Measurements from ENCODE around the gene APOA1. TPM values are rescaled to one million over a fixed set of nuclear protein-coding genes. Genes with fewer than 3 reads are reported as not detected.
A peak's percentile ranks its signal among the peaks of the same experiment; 100 is the strongest.

The APOA1 gene
- total and polyA plus RNA-seq, 7 donors = 0.30 to 4.9 (median 0.45) TPM; not detected in 1

DNA sequence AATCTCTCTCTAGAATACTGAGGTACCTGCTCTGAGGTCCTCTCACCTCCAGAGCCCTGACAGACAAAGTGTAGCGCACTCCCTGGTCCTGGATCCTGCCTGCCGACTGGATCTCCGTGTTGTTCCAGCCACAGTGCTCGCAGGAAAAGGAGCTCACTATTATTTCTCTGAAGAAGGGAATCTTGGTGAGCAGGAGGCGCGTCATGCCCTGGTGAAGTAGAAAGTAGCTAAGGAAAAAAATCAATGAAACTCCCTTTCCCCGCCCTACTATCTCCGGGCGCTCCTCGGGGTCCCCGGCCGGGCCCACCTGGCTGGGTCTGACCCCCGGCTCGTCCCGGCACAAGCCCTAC is 50.0 kb downstream of the APOA1 start:
- intact Hi-C loops (cut with DNase I) = loop anchor here in 1 of 2 donors (5.0 kb wide), 1 partner anchor 440 kb away; no protein-coding TSS in a partner anchor
- H3K27ac ChIP-seq = peak overlapping the region; percentile 87
- H3K4me1 ChIP-seq = peaks cover 10% of the 10 kb centered on the region
- ATAC-seq (peak in 2 of 4 donors; percentile 2), DNase-seq (no peak)
- TF ChIP-seq, protein P1, sequence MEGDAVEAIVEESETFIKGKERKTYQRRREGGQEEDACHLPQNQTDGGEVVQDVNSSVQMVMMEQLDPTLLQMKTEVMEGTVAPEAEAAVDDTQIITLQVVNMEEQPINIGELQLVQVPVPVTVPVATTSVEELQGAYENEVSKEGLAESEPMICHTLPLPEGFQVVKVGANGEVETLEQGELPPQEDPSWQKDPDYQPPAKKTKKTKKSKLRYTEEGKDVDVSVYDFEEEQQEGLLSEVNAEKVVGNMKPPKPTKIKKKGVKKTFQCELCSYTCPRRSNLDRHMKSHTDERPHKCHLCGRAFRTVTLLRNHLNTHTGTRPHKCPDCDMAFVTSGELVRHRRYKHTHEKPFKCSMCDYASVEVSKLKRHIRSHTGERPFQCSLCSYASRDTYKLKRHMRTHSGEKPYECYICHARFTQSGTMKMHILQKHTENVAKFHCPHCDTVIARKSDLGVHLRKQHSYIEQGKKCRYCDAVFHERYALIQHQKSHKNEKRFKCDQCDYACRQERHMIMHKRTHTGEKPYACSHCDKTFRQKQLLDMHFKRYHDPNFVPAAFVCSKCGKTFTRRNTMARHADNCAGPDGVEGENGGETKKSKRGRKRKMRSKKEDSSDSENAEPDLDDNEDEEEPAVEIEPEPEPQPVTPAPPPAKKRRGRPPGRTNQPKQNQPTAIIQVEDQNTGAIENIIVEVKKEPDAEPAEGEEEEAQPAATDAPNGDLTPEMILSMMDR (IDR thresholded peaks at IDR 0.05) = no peak
- no peaks in the 10 kb centered on the region for H3K27me3 ChIP-seq (ENCODE audit: insufficient read depth in 3 of 3, low read length in 2 of 3)
- no peaks in the 10 kb centered on the region for H3K9me3 ChIP-seq
- WGBS, 3 donors = 0 to 1% (median 1%) methylated on average over 15 of the region's 15 CpGs
- H3K36me3 ChIP-seq (ENCODE audit: insufficient read depth in 1 of 2, low read depth in 1 of 2) = peaks cover 19 to 45% of the 10 kb centered on the region in 2 donors
- peak overlapping the region; percentile 98 for H3K4me3 ChIP-seq

DNA sequence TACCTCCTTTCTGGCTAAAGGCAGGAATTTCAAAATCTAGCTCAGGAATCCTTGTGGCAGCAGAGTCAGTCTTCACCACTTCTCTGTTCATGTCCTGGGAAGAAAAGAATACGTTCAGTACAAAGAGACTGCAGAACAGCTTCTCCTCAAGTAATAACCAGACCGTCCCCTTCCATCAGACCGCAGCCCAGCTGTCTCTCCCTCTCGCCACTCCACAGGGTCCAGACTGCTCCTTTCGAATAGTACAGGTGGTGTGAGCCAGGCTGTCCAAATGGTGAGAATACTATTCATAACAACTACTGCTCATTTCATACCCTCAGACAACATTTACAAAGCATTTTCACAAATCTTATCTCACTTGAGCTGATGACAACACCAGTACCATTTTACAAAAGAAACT is 50.5 kb downstream of the APOA1 start:
- TF ChIP-seq, protein P1 (IDR thresholded peaks at IDR 0.05) = no peak
- ATAC-seq (no peak), DNase-seq (no peak)
- intact Hi-C loops (cut with DNase I) = loop anchor here in 1 of 2 donors (5.0 kb wide), 1 partner anchor 440 kb away; no protein-coding TSS in a partner anchor
- WGBS, 3 donors = 46 to 49% (median 46%) methylated on average over 5 of the region's 5 CpGs
- H3K27ac ChIP-seq = peak overlapping the region; percentile 87
- peaks cover 22 to 49% of the 10 kb centered on the region in 2 donors for H3K36me3 ChIP-seq (ENCODE audit: insufficient read depth in 1 of 2, low read depth in 1 of 2)
- H3K27me3 ChIP-seq (ENCODE audit: insufficient read depth in 3 of 3, low read length in 2 of 3) = no peaks in the 10 kb centered on the region
- H3K4me1 ChIP-seq = peaks cover 10% of the 10 kb centered on the region
- H3K9me3 ChIP-seq = no peaks in the 10 kb centered on the region
- peak overlapping the region; percentile 98 for H3K4me3 ChIP-seq

DNA sequence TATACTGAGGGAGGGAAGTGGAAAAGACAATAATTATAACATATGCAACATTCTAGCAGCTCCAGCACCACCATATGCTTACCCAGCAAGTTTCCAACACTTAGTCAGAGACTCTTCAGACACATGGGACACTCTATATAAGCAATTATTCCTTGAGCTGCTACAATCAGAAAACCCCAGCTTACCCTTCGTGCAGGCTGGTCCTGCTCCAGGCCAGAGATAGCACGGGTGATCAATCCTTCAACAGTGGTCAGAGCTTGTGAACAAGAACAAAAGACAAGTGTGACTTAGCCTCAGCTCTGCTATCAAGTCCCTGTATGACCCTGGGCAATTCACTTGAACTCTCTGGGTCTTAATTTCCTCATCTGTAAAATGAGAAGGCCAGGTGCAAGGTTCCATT is 51.1 kb downstream of the APOA1 start:
- TF ChIP-seq, protein P1 (IDR thresholded peaks at IDR 0.05) = no peak
- 77 to 80% (median 79%) methylated on average over 2 of the region's 2 CpGs for WGBS, 3 donors
- ATAC-seq = no peak
- no peak overlapping the region for H3K27ac ChIP-seq
- peaks cover 23 to 56% of the 10 kb centered on the region in 2 donors for H3K36me3 ChIP-seq (ENCODE audit: insufficient read depth in 1 of 2, low read depth in 1 of 2)
- no peaks in the 10 kb centered on the region for H3K27me3 ChIP-seq (ENCODE audit: insufficient read depth in 3 of 3, low read length in 2 of 3)
- peak overlapping the region; percentile 98 for H3K4me3 ChIP-seq
- intact Hi-C loops (cut with DNase I) = loop anchor here in 1 of 2 donors (5.0 kb wide), 1 partner anchor 441 kb away; no protein-coding TSS in a partner anchor
- no peak for DNase-seq
- H3K4me1 ChIP-seq = peaks cover 10% of the 10 kb centered on the region
- H3K9me3 ChIP-seq = no peaks in the 10 kb centered on the region

Other genes starting within 250 kb of the APOA1 start
- 10 to 100 TPM in 1 of 4 donors, 1 to 10 TPM in 3; 8.6 to 11.4 (median 9.2) TPM for gene BUD13, start 64.6 kb downstream of the APOA1 start, total RNA-seq
- 10 to 100 TPM; 11.2 to 17.1 (median 14.2) TPM for gene BUD13, start 64.6 kb downstream of the APOA1 start, polyA plus RNA-seq
- gene ZPR1, start 49.6 kb downstream of the APOA1 start, total RNA-seq = 10 to 100 TPM; 41.4 to 63.2 (median 56.1) TPM
- gene ZPR1, start 49.6 kb downstream of the APOA1 start, polyA plus RNA-seq = 10 to 100 TPM; 40.1 to 98.6 (median 70.2) TPM
- gene APOA5, start 45.7 kb downstream of the APOA1 start, total RNA-seq = not detected
- gene APOA5, start 45.7 kb downstream of the APOA1 start, polyA plus RNA-seq = under 1 TPM in 1 of 3 donors, not detected in 2; 0.05 TPM
- gene APOA4, start 14.3 kb downstream of the APOA1 start, total RNA-seq = under 1 TPM in 1 of 4 donors, not detected in 3; 0.50 TPM
- 1 to 10 TPM in 1 of 3 donors, under 1 TPM in 1, not detected in 1; 0.44 to 6.0 TPM for gene APOA4, start 14.3 kb downstream of the APOA1 start, polyA plus RNA-seq
- gene APOC3, start 7.7 kb downstream of the APOA1 start, total RNA-seq = under 1 TPM in 1 of 4 donors, not detected in 3; 0.46 TPM
- 1 to 10 TPM in 1 of 3 donors, under 1 TPM in 1, not detected in 1; 0.26 to 2.2 TPM for gene APOC3, start 7.7 kb downstream of the APOA1 start, polyA plus RNA-seq